Measurements from ENCODE around the gene CAMKMT. TPM values are rescaled to one million over a fixed set of nuclear protein-coding genes. Genes with fewer than 3 reads are reported as not detected.

CAMKMT gene
- total and polyA plus RNA-seq, 9 of the 15 experiments (the other 6 are each of a cell fraction or from before 2014, with no cell fraction given), result 1.6 to 15.3 (median 7.4) TPM

DNA sequence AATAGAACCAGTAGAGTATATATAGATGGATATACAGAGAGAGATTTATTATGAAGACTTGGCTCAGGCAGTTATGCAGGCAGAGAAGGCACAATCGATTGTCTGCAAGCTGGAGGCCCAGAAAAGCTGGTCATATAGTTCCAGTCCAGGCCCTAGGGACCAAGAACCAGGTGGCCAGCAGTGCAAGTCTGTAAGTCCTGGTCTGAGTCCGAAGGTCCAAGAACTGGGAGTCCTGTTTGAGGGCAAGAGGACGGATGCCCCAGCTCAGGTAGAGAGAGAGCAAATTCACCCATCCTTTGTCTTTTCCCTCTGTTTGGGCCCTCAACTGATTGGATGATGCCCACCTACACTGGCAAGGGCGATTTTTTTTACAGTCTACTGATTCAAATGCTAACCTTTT is 164.6 kb downstream of the CAMKMT start:
- in situ Hi-C loops (cut with MboI), result no loop called here
- Histone ChIP-seq H3K79me2 (ENCODE audit: control insufficient read depth, insufficient read depth, low read length) (no peaks in the 10 kb centered on the region), H4K20me1 (replicated peaks; ENCODE audit: control insufficient read depth, insufficient read depth, low read length) (no peaks in the 10 kb centered on the region), H3K9me1 (ENCODE audit: control insufficient read depth, insufficient read depth, low read length) (no peaks in the 10 kb centered on the region), H3K27ac (ENCODE audit: extremely low read depth, low read depth, low read length) (no peak overlapping the region), H3K4me1 (replicated peaks in 1 of 2; ENCODE audit: control insufficient read depth in 2 of 2, insufficient read depth in 2 of 2, low read length in 2 of 2) (no peaks in the 10 kb centered on the region; a peak in 1 of 5 replicates), H3K9me3 (replicated peaks; ENCODE audit: control insufficient read depth, insufficient read depth, low read depth, low read length) (no peaks in the 10 kb centered on the region), H3K36me3 (ENCODE audit: control insufficient read depth, insufficient read depth, low read length) (no peaks in the 10 kb centered on the region), H3K4me3 (no peak overlapping the region), H3K27me3 (ENCODE audit: control insufficient read depth in 2 of 2, insufficient read depth in 2 of 2, low read length in 2 of 2) (no peaks in the 10 kb centered on the region), H3K9ac (ENCODE audit: insufficient read depth in 1 of 2, low read depth in 2 of 2, low read length in 2 of 2) (no peak overlapping the region), H3K4me2 (ENCODE audit: insufficient read depth, low read length) (no peak overlapping the region), H2AFZ (ENCODE audit: low read depth, low read length) (no peak overlapping the region)
- intact Hi-C loops (cut with micrococcal nuclease), result no loop called here
- CTCF ChIA-PET (ENCODE audit: low intra/inter-chr PET ratio), result no interaction called here
- WGBS (ENCODE audit: insufficient coverage, low coverage, missing lambda C conversion rate), result 29% methylated on average over 4 of the region's 4 CpGs
- POLR2A ChIA-PET, result no interaction called here
- DNase-seq (ENCODE audit: extremely low read depth in 1 of 4, low spot score in 3 of 4), result no peak
- no peak for ATAC-seq
- TF ChIP-seq, protein P1, sequence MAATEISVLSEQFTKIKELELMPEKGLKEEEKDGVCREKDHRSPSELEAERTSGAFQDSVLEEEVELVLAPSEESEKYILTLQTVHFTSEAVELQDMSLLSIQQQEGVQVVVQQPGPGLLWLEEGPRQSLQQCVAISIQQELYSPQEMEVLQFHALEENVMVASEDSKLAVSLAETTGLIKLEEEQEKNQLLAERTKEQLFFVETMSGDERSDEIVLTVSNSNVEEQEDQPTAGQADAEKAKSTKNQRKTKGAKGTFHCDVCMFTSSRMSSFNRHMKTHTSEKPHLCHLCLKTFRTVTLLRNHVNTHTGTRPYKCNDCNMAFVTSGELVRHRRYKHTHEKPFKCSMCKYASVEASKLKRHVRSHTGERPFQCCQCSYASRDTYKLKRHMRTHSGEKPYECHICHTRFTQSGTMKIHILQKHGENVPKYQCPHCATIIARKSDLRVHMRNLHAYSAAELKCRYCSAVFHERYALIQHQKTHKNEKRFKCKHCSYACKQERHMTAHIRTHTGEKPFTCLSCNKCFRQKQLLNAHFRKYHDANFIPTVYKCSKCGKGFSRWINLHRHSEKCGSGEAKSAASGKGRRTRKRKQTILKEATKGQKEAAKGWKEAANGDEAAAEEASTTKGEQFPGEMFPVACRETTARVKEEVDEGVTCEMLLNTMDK (IDR thresholded peaks at IDR 0.05; ENCODE audit: borderline replicate concordance, insufficient read depth, low read depth, low read length, poor library complexity, severe bottlenecking), result no peak
- FAIRE-seq, result no peak
- BruUV-seq (replicated peaks), result no TSS peak

DNA sequence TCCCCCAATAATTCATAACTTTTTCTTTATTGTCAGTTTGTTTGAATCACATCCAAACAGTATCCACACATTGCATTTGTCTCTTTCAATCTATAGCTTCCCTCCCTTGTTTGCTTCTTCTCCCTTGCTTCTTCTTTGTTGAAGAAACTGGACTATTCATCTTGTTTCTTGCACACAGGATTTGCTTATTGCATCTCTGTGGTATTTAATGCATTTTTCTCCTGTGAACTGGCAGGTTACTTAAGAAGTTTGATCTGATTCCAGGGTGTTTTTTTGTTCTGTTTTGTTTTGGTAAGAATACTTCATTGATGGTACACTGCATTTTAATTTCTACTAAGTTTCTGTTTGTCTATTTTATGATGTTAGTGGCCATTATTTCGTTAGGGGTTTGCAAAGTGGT is 166.8 kb downstream of the CAMKMT start:
- no TSS peak for BruUV-seq (replicated peaks)
- Histone ChIP-seq H3K27ac (ENCODE audit: extremely low read depth, low read depth, low read length) (no peak overlapping the region), H3K4me1 (replicated peaks in 1 of 2; ENCODE audit: control insufficient read depth in 2 of 2, insufficient read depth in 2 of 2, low read length in 2 of 2) (no peaks in the 10 kb centered on the region; a peak in 1 of 5 replicates), H4K20me1 (replicated peaks; ENCODE audit: control insufficient read depth, insufficient read depth, low read length) (no peaks in the 10 kb centered on the region), H3K9me3 (replicated peaks; ENCODE audit: control insufficient read depth, insufficient read depth, low read depth, low read length) (no peaks in the 10 kb centered on the region), H3K9ac (ENCODE audit: insufficient read depth in 1 of 2, low read depth in 2 of 2, low read length in 2 of 2) (no peak overlapping the region), H2AFZ (ENCODE audit: low read depth, low read length) (no peak overlapping the region), H3K9me1 (ENCODE audit: control insufficient read depth, insufficient read depth, low read length) (no peaks in the 10 kb centered on the region), H3K4me2 (ENCODE audit: insufficient read depth, low read length) (no peak overlapping the region), H3K27me3 (ENCODE audit: control insufficient read depth in 2 of 2, insufficient read depth in 2 of 2, low read length in 2 of 2) (no peaks in the 10 kb centered on the region), H3K4me3 (no peak overlapping the region), H3K79me2 (ENCODE audit: control insufficient read depth, insufficient read depth, low read length) (no peaks in the 10 kb centered on the region), H3K36me3 (ENCODE audit: control insufficient read depth, insufficient read depth, low read length) (no peaks in the 10 kb centered on the region)
- 6% methylated on average over 1 of the region's 1 CpG for WGBS (ENCODE audit: insufficient coverage, low coverage, missing lambda C conversion rate)
- TF ChIP-seq TBL1XR1 (IDR thresholded peaks at IDR 0.05; ENCODE audit: low read length in 2 of 2) (no peak), CREM (IDR thresholded peaks at IDR 0.05; ENCODE audit: low read depth) (no peak), PHTF2 (CRISPR knock-in tag; IDR thresholded peaks at IDR 0.05) (no peak), ZNF165 (CRISPR knock-in tag; IDR thresholded peaks at IDR 0.05; ENCODE audit: borderline replicate concordance) (no peak), ZNF766 (CRISPR knock-in tag; conservative IDR thresholded peaks at IDR 0.05) (no peak)
- TF ChIP-seq, protein P2, sequence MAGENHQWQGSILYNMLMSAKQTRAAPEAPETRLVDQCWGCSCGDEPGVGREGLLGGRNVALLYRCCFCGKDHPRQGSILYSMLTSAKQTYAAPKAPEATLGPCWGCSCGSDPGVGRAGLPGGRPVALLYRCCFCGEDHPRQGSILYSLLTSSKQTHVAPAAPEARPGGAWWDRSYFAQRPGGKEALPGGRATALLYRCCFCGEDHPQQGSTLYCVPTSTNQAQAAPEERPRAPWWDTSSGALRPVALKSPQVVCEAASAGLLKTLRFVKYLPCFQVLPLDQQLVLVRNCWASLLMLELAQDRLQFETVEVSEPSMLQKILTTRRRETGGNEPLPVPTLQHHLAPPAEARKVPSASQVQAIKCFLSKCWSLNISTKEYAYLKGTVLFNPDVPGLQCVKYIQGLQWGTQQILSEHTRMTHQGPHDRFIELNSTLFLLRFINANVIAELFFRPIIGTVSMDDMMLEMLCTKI (IDR thresholded peaks at IDR 0.05; ENCODE audit: partially characterized antibody), result no peak
- TF ChIP-seq, protein P3, sequence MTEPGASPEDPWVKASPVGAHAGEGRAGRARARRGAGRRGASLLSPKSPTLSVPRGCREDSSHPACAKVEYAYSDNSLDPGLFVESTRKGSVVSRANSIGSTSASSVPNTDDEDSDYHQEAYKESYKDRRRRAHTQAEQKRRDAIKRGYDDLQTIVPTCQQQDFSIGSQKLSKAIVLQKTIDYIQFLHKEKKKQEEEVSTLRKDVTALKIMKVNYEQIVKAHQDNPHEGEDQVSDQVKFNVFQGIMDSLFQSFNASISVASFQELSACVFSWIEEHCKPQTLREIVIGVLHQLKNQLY (CRISPR knock-in tag; conservative IDR thresholded peaks at IDR 0.05), result no peak
- TF ChIP-seq, protein P4, sequence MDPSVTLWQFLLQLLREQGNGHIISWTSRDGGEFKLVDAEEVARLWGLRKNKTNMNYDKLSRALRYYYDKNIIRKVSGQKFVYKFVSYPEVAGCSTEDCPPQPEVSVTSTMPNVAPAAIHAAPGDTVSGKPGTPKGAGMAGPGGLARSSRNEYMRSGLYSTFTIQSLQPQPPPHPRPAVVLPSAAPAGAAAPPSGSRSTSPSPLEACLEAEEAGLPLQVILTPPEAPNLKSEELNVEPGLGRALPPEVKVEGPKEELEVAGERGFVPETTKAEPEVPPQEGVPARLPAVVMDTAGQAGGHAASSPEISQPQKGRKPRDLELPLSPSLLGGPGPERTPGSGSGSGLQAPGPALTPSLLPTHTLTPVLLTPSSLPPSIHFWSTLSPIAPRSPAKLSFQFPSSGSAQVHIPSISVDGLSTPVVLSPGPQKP (CRISPR knock-in tag; IDR thresholded peaks at IDR 0.05), result no peak
- DNase-seq (ENCODE audit: extremely low read depth in 1 of 4, low spot score in 3 of 4) (no peak), FAIRE-seq (no peak), ATAC-seq (no peak)
- POLR2A ChIA-PET, result no interaction called here
- intact Hi-C loops (cut with micrococcal nuclease) (no loop called here), in situ Hi-C loops (cut with MboI) (no loop called here)
- CTCF ChIA-PET (ENCODE audit: low intra/inter-chr PET ratio), result no interaction called here
